Measurements from ENCODE around the gene IFNLR1.

IFNLR1 gene

DNA sequence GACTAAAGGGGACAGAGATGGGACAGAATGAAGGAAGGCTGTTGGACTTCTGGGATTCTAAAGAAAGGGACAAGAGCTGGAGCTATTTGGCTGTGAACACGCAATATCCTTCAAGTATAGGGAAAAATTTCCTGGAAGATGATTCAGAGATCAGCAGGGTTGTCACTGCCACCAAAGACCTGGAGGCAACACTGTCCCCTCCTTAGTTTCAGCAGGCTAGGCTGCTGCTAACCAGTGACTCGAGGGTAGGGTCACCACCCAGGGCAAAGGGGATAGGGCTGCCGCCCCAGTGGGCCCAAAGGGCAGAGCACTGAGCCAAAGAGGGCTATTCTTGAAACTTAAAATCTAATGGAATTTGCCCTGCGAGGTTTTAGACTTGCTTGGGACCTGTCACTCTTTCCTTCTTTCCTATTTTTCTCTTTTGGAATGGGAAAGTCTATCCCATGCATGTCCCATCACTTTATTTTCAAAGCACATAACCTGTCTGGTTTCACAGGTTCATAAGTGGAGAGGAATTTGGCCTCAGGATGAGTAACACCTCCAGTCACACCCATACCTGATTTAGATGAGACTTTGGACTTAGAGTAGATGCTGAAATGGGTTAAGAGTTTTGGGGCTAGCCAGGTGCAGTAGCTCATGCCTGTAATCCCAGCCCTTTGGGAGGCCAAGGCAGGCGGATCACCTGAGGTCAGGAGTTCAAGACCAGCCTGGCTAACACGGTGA is 11.9 kb downstream of the IFNLR1 start:
- no peak for DNase-seq (ENCODE audit: low read depth)

DNA sequence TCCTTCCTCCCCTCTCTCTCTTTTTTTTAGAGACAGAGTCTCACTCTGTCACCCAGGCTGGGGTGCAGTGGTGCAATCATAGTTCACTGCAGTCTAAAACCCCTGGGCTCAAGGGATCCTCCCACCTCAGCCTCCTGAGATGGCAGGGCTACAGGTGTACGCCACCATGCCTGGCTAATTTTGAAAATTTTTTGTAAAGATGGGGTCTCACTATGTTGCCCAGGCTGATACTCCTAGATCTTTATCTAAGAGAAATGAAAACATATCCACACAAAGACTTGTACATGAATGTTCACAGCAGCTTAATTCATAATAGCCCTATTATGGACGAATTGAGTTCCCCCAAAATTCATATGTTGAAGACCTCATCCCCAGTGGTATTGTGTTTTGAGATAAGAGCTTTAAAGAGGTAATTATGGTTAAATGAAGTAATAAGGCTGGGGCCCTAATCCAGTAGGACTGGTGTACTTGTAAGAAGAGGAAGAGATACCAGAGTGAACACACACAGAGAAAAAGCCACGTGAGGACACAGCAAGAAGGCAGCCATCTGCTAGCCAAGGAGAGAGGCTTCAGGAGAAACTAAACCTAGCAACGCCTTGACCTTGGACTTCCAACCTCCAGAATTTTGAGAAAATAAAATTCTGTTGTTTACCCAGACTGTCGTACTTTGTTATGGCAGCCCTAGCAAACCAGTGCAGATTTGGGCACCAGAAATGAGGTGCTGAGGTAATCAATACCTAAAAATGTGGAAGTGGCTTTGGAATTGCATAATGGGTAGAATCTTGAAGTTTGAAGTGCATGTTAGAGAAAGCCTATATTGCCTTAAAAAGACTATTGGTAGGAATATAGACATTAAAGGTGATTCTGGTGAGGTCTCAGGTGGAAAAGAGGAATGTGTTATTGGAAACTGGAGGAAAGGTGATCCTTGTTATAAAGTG is 13.2 kb downstream of the IFNLR1 start:
- no peak for DNase-seq (ENCODE audit: low read depth)

DNA sequence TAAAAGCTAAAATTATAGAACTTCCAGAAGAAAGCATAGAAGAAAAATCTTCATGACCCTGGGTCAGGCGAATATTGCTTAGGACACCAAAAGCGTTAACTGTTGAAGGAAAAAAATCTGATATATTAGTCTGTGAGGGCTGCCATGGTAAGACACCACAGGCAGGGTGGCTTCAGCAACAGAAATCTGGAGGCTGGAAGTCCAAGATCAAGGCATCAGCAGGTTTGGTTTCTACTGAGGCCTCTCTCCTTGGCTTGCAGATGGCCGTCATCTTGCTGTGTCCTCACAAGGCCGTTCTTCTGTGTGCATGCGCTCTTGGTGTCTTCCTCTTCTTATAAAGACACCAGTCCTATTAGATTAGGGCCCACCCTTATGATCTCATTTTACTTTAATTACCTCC is 14.5 kb downstream of the IFNLR1 start:
- no peak for DNase-seq (ENCODE audit: low read depth)

DNA sequence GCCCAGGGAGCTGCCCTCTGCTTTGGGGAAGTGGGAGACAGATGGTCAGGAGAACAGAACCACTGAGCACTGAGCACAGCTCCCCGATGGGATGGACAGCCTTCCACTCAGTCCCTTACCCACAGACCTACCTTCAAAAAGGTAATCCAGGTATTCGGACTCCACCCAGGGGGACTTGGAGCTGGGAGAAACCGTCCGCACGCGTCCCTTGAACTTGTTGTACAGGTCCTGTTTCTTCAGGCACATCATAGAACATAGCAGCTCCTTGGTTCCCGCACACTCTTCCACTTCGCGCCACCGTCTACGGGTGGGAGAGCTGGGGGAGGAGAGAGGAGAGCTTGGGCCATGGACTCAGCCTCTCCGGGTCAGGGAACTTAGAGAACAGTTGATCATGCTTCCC is 17.8 kb downstream of the IFNLR1 start:
- DNase-seq (ENCODE audit: low read depth): no peak

DNA sequence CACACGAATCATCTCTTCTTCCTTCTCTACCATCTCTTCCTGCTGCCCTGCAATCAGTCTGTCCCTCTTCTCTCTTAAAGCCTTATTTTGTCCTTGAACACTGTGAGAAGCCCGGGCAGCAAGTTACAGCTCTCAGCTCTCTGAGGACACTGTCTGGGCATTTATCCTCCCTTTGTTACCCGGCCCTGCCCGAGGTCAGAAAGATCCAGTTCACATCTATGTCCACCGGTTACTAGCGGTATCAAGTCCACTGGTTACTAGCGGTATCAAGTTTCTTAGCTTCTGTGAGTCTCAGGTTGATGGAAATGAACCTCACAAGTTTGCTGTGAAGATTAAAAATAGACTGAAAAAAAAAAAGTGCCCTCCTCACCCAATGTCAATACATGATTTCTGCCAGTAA is 18.8 kb downstream of the IFNLR1 start:
- no peak for DNase-seq (ENCODE audit: low read depth)

DNA sequence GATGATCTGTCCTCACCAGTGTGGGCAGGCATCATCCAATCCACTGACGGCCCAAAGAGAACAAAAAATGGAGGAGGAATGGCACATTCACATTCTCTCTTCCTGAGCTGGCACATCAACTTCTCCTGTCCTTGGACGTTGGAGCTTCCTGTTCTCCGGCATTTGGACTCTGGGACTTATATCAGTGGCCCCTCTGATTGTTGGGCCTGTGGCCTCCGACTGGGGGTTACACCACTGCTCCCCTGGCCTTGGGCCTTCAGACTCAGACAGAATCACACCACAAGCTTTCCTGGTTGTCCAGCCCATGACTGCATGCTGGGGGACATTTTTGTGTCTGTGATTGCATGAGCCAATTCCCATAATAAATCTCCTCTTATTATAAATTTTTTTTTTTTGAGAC is 20.1 kb downstream of the IFNLR1 start:
- DNase-seq (ENCODE audit: low read depth): no peak

DNA sequence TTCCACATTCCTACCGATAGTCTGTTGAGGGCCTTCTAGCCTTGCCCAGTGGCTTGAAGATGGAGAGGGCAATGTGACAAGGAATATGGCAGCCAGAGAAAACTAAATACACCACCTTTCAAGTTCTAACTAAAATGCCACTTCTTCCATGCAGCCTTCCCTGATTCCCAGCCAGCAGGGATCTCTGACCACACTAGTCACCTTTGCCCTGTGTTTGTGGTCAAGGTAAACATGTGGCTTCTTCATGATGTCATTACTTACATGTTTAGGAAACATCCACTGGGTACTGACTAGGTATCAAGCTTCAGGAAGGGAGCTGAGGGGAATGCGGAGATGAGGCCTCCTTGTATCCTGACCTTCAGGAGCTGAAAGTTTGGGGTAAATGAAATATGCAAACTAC is 21.6 kb downstream of the IFNLR1 start:
- no peak for DNase-seq (ENCODE audit: low read depth)

DNA sequence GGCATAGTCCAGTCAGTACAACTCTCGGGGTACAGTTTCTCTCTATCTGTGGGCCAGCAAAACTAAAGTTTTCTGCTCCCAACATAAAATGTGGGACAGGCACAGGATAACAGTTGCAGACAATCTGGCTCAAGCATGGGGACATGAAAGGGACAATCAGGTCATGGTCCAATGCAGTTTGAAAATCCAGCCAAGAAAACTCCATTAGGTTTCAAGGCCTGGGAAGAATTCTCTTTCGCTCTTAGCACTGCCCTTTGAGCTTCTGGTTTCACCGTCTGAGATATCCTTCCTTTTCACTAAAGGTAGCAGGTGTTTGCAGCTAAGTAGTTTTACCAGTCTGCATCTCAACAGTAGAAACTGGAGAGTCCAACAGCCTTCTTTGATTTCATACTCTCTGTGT is 23.1 kb downstream of the IFNLR1 start:
- DNase-seq (ENCODE audit: low read depth): no peak

DNA sequence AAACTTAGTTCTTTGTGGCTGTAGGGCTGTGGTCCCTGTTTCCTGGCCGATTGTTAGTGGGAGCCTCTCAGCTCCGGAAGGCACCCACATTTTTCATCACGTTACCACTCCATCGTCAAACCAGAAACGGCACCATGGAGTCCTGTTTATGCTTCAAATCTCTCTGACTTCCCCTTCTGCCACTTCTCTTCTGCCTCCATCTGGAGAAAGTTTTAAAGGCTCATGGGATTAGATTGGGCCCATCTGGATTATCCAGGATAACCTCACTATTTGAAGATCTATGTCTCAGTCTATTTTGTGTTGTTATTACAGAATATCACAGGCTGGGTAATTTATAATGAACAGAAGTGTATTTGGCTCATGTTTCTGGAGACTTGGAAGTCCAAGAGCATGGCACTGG is 24.9 kb downstream of the IFNLR1 start:
- DNase-seq (ENCODE audit: low read depth): no peak

DNA sequence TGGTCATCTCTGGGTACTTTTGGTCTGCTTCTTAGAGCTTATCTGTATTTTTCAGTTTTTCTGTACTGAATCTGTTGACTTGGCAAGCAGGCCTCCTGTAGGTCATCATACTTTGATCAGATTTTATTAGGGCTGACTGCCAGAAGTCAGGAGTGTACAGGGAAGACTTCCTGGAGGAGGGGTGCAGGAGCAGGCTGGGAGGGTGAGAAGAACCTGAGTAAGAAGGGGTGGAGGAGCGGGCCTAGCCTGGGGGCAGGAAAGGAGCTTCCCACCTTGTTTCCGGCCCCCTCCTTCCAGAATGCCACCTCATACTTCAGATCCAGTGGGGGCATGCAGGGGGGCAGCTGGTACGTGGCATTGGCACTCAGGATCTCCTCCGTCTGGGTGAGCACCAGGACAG is 25.8 kb downstream of the IFNLR1 start:
- DNase-seq (ENCODE audit: low read depth): no peak

DNA sequence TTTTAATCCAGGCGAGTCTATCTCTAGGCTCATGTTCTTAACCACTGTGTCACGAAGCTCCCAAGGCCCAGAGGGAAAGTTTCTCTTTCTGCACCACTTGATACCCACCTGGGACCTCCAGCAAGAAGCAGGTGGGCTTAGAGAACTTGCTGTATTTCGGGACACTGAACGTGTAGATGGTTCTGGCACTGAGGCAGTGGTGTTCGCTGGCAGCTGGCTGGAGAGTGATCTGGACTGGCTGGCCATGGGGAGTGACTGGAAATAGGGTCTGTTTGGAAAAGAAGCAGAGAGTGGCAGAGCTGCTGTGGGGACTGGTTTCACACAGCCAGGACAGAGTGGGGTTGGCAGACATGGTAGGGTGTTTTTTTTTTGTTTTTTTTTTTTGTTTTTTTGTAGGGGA is 27.7 kb downstream of the IFNLR1 start:
- DNase-seq (ENCODE audit: low read depth): no peak

DNA sequence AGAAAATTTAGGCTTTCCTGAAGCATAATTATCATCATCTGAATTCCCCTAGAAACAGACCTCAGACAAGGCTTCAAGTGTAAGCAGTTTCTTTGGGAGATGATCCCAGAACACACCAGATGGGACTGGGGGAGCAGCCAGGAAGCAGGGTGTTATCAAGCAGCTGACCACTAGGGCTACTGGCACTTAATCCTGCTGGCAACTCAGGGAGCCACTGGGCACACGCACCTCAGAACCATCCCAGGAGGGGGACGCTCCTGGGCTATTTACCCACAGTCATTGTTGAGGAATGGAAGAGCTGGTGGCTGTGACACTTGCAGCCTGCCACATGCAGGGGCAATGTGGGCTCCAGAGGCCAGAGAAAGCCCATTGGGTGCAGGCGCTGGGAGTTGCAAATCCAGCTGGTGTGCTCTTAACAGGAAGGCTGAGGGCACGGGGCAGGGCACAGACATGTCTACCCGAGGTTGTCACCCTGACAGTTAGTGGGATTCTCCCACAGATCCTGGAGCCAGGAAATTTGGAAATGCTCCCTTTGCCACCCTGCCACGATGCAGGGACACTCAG is 29.1 kb downstream of the IFNLR1 start:
- no peak for DNase-seq (ENCODE audit: low read depth)

DNA sequence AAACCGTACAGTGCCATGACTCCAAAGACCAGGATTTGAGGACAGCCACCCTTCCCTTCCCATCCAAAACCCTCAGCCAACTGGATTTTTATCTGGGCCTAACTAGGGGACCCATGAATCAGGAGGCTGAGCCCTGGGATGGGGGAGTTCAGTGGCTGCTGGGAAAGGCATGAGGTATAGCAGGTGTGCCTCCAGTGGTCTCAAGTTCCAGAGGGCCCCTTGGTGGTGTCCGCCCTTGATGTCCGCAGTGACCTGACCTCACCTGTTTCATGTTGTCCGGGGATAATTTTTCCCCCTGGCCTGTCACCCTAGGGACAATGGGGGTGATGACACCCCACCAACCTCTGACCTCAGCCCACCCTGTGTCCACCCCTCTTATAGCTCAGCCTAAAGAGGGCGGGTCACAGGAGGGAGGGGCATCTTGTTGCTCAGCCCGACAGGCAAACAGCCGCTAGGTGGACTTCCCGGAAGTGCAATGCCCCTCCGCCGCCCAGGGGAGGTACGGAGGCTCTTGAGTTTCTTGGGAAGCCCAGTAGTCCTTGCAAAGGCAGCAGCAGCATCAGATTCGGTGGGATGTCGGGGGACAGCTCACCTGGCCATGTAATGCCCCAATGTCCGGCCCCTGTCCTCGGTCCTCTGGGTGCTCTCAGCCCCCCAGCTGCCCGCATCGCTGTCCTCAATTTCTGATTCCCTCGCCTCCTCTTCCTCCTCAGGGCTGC is 30.4 kb downstream of the IFNLR1 start:
- no peak for DNase-seq (ENCODE audit: low read depth)

DNA sequence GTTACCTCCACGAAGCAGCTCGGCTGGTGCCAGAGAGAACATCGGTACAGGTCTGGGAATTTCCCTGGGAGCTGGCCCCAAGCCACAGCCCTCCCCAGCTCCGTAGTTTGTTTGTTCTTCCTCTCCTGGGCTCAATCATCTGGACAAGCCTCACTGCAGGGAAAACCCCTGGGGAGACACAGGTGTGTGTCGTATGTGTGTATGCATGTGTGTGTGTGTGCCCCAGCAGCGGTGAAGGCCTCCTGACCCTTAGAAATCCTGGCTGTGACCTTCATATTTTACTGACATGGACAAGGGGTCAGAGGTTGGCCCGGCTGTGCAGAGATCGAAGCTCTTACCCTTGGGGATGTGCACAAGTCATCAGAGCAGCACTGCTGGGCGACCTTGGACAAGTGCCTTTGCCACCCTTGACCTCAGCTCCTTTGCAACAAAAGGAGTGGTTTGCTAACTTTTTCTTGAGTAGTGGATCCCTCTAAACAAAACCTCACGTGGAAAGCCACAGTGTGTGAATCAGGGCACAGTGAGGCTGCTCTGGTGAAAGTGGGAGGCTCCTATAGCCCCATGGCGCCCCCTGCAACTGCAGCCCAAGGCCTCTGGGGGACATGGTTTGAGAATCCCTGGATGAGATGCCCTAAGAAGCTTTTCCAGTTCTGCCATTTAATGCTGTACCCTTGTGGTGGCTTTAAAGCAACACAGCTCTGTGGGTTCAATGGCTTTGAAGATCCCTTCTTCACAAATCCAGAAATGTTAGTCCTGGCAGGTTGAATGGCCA is 31.9 kb downstream of the IFNLR1 start:
- DNase-seq (ENCODE audit: low read depth): no peak

DNA sequence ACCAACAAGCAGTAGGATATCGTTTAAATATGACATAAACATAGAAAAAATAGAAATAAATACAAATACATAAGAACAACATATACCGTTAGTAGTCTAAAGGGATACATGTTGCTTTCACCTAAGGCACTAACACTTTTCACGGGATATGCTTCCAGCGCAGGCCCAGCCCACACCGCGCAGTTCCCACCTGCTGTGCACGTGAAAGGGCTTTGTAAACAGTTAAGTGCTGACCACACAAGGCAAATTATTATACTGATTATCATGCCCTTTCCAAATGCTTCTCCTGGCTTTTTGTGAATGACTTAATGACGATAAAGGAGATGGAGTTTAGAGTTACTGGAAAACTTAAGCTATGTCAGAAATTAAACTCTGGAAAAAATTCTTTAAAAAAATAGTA is 32.9 kb downstream of the IFNLR1 start:
- DNase-seq (ENCODE audit: low read depth): no peak

DNA sequence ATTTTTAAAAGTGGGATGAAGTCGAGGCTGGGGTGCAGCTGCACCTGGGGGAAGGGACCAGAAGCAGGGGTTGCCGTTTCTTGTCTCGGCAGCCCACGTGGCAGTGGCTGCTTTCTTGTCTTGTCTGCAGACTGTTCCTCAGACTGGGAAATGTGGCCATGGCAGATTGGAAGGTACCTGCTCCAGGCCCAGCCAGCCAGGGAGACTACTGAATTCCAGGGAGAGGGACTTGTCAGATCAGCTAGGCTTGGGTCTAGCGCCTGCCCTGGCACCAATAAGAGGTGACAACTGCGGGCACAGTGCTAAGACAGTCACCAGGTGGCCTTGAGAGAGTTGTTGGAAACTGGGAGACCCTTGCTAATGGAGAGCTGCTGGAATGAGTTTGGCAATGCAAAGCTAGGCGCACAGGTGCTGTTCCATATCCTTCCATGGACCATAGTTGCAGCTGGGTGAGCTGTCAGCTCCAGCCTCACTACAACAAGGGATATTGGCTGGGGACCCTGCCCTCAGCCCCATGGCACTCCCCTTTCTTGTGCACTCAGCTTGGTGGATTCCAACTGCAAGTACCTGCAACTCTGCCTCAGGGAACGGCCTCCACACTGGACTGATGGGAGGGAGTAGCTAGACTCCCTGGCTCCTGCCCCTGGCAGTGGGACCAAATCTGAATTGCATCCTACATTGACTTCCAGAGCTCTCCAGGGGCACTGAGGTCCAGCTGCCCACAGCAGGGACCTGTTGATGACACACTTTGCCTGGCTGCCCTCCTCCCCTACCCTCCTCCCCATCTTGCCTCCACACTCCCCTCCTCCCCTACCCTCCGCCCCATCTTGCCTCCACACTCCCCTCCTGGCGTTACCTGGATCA is 34.2 kb downstream of the IFNLR1 start:
- no peak for DNase-seq (ENCODE audit: low read depth)

DNA sequence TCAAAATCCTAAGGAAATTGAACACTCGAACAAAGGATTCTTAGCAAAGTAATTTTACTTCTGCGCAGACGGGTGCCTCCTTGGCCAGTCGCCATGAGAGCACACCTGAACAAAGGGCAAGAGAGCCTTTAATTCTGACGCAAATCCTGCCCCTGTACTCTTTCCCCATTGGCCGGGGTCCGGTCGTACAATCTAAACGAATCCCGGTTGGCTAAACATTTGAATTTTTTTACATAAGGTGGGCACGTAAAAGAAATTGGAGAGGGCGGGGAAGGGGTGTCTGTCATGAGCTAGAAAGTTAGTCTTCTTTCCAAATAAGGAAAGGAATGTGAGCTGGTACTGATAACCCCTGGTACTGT is 35.9 kb downstream of the IFNLR1 start:
- no peak for DNase-seq (ENCODE audit: low read depth)

DNA sequence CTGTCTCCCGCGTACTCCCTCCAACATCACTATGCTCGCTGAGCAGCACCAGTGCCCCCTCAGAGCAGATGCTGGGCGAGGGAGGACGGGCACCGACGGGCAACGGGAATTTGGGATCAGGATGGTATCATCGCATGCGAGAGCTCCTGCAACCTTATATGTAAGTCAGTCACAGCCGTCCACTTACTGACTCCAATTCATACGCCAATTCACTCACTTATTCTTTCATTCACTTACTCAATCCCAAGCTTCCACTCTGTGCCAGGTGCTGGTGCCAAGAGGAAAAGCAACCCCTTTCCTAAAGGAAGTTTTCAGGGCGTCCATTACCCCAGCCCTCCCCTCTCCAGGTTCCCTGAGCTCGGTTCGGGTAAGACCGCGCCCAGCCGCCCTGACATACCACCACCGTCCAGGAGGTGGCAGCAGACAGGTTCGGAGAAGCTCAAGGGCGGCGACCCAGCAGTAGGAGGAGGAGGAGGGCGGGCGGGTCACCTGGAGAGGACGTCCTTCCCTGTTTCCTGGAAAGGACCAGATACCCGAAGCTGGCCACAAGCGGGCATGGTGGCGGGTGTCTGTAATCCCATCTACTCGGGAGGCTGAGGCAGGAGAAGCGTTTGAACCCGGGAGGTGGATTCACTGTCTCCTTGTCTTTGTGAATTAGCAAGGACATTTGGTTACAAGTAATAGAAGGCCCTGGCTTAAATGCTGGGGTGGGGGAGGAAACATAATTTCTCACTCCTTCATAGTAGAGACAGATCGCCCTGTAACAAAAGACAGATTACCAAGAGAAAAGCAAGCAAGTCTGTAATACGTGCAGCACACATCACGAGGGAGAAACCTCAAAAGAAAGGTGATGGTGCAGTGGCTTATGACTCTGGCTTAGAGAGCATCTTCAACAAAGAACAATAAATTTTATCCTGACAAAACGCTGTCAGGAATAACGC is 36.6 kb downstream of the IFNLR1 start:
- peak; percentile 72 for DNase-seq (ENCODE audit: low read depth)

DNA sequence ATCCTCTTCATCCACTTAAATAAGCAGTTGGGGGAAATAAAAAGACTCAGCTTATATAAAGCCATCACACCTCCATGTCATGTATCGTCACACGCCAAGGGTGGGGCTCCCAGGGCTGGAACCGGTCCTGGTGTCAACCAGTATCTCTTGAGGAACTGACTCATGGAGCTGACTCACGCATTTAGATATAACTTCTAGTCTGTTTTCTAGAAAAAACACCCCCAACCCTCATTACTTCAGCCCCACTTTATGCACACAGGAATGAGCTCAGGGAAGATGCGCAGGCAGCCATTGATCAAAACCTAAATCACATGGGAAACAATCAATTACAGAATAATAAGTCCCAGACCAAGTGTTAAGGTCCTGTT is 37.2 kb downstream of the IFNLR1 start:
- DNase-seq (ENCODE audit: low read depth): no peak

DNA sequence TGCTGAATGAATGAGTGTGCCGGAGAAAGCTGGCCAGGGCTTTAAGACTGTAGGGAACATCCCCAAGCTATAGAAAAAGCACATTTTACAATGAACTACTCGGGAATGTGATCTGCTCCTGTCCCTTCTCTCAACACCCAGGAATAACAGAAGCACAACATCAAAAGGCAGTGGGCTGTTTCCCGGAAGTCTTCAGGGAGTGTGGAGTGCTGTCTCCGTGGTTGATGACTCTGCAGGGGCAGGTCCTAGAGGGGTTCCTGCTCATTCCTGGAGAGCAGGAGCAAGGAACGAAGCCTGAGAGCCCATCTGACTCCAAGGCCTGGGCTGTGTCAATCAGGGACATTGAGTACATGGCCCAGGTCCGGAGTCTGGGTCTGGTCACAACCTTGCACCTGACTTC is 39.3 kb downstream of the IFNLR1 start:
- DNase-seq (ENCODE audit: low read depth): no peak
